Fibroblast of lung (primary cell): ENCODE measurements around the gene SNAPIN.

Experiments used
- CTCF ChIP-seq, 2 donors: IDR thresholded peaks in 1 of 2; conservative IDR thresholded peaks in 1 of 2; 1 replicate in 1 of 2; 2 replicates in 1 of 2; pipeline ENCODE4 v1.5.1; 2011 to 2012; ENCODE audit warnings: low read length in 2 of 2, control low read depth in 1 of 2, inconsistent platforms in 1 of 2, low read depth in 1 of 2, mild to moderate bottlenecking in 1 of 2
- EZH2 ChIP-seq: IDR thresholded peaks from 2 replicates; pipeline ENCODE4 v1.5.1; 2012; ENCODE audit warnings: low read length, control low read depth, mild to moderate bottlenecking; ENCODE audit errors: missing control alignments

GRCh38 chr1:153647346-153647714 is 11.2 kb upstream of the SNAPIN start:
- TF ChIP-seq EZH2, result no peak
- TF ChIP-seq CTCF (conservative IDR thresholded peaks at IDR 0.05 in 1 of 2, IDR thresholded peaks at IDR 0.05 in 1 of 2; ENCODE audit: low read depth in 1 of 2, low read length in 2 of 2), result no peak
